Measurements from ENCODE around the gene EML6. TPM values are rescaled to one million over a fixed set of nuclear protein-coding genes. Genes with fewer than 3 reads are reported as not detected.

The EML6 gene
- total RNA-seq, 1 donor from 2014 or later, result 10.4 TPM

DNA sequence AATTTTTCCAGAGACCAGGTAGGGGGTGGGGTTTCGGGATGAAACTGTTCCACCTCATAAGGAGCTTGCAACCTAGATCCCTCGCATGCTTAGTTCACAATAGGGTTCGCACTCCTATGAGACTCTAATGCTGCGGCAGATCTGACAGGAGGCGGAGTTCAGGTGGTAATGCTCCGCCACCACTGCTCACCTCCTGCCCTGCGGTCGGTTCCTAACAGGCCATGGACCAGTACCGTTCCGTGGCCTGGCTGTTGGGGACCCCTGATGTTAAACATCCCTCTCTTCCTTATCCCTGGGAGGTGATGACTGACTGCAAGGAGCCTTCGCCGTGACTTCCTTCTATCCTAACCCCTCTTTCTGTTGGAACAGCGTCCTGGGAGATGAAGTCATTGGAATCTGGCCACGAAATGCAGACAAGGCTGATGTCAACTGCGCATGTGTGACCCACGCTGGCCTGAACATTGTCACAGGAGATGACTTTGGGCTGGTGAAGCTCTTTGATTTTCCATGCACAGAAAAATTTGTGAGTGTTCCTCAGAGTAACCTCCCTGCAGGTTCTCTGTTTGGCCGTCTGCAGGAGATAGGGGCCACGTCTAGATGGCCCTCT lies 244.4 kb downstream of the EML6 start:
- no peaks in the 10 kb centered on the region for H3K27me3 ChIP-seq (ENCODE audit: control insufficient read depth in 3 of 3, insufficient read depth in 3 of 3, low read length in 3 of 3)
- H3K27ac ChIP-seq (ENCODE audit: low read depth, low read length), result peak overlapping the region; percentile 88
- H3K9ac ChIP-seq (ENCODE audit: low read depth in 1 of 3, low read length in 3 of 3), result peak overlapping the region in 1 of 3 donors; percentile 47
- H3K4me3 ChIP-seq (ENCODE audit: low read length in 3 of 3), result peak overlapping the region; percentile 2 to 10 (median 8)
- peaks cover 8 to 15% (median 9%) of the 10 kb centered on the region in 3 donors for H3K36me3 ChIP-seq (ENCODE audit: control insufficient read depth in 3 of 3, insufficient read depth in 3 of 3, low read length in 3 of 3)
- H3K4me1 ChIP-seq (ENCODE audit: control insufficient read depth in 3 of 3, insufficient read depth in 3 of 3, low read length in 3 of 3), result peaks cover 47 to 74% (median 72%) of the 10 kb centered on the region in 3 donors
- H3K9me3 ChIP-seq (ENCODE audit: control insufficient read depth in 3 of 3, low read length in 3 of 3), result no peaks in the 10 kb centered on the region

DNA sequence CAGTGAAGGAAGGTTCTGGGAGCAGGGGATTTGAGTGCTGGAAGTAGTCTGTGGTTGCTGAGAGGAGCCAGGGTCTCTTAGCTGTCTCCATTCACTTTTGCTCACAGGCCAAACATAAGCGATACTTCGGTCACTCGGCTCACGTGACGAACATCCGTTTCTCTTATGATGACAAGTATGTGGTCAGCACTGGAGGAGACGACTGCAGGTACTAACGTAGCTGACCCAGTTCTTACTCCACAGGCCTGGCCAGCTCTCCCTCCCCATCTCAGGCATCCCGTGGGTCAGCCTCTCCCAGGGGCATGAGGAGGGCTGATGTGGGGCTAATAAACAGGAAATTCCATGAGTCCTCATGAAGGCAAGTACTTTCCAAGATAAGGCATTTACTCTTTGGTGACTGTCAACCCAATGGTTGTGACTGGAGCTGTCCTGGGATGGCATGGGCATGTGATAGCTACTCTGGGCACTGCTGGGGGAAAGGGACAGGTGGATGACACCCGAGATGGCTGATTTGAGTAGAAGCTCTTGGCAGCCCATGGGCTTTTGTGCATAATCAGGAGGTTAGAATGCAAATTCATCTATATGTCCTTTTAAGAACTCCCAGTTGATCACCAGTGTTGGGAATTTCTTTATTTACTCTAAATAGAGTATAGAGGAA lies 245.2 kb downstream of the EML6 start:
- peaks cover 9 to 15% (median 10%) of the 10 kb centered on the region in 3 donors for H3K36me3 ChIP-seq (ENCODE audit: control insufficient read depth in 3 of 3, insufficient read depth in 3 of 3, low read length in 3 of 3)
- H3K27me3 ChIP-seq (ENCODE audit: control insufficient read depth in 3 of 3, insufficient read depth in 3 of 3, low read length in 3 of 3), result no peaks in the 10 kb centered on the region
- H3K4me1 ChIP-seq (ENCODE audit: control insufficient read depth in 3 of 3, insufficient read depth in 3 of 3, low read length in 3 of 3), result peaks cover 53 to 78% (median 76%) of the 10 kb centered on the region in 3 donors
- H3K9me3 ChIP-seq (ENCODE audit: control insufficient read depth in 3 of 3, low read length in 3 of 3), result no peaks in the 10 kb centered on the region
- peak overlapping the region; percentile 88 for H3K27ac ChIP-seq (ENCODE audit: low read depth, low read length)
- peak overlapping the region; percentile 25 to 47 (median 44) for H3K9ac ChIP-seq (ENCODE audit: low read depth in 1 of 3, low read length in 3 of 3)
- peak overlapping the region; percentile 2 to 54 (median 10) for H3K4me3 ChIP-seq (ENCODE audit: low read length in 3 of 3)

DNA sequence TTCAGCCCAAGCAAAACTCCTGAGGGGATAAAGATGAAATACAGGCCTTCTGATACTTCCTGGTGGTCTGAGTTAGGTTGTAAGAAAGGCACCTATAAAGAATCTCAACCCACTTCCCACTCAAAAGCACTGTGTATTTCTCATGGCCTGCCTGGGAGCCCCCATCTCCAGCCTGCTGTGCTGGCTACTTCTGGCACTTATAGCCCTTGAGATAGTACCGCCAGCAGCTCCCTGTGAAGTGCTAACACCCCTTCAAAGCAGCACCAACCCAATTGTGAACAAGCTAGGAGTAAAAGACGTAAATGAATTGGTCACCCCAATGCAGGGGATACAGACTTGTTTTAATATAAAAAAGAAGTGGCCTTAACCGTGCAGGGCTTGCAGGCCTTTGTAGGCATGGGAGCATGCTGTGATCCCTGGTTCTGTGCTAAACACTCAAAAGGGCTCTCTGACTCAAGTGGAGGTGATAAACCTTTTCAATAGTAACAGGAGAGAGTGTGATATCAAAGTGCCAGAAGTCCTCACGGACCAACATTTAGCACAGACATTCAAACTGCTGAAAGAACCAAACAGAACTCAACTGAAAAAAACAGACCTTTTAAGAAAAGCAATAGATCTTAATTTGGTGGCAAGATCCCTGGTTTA lies 246.0 kb downstream of the EML6 start:
- H3K27ac ChIP-seq (ENCODE audit: low read depth, low read length), result peak overlapping the region; percentile 88
- no peak overlapping the region for H3K4me3 ChIP-seq (ENCODE audit: low read length in 3 of 3)
- peaks cover 9 to 15% (median 10%) of the 10 kb centered on the region in 3 donors for H3K36me3 ChIP-seq (ENCODE audit: control insufficient read depth in 3 of 3, insufficient read depth in 3 of 3, low read length in 3 of 3)
- no peaks in the 10 kb centered on the region for H3K9me3 ChIP-seq (ENCODE audit: control insufficient read depth in 3 of 3, low read length in 3 of 3)
- no peaks in the 10 kb centered on the region for H3K27me3 ChIP-seq (ENCODE audit: control insufficient read depth in 3 of 3, insufficient read depth in 3 of 3, low read length in 3 of 3)
- peaks cover 55 to 83% (median 81%) of the 10 kb centered on the region in 3 donors for H3K4me1 ChIP-seq (ENCODE audit: control insufficient read depth in 3 of 3, insufficient read depth in 3 of 3, low read length in 3 of 3)
- peak overlapping the region; percentile 4 to 14 (median 4) for H3K9ac ChIP-seq (ENCODE audit: low read depth in 1 of 3, low read length in 3 of 3)

DNA sequence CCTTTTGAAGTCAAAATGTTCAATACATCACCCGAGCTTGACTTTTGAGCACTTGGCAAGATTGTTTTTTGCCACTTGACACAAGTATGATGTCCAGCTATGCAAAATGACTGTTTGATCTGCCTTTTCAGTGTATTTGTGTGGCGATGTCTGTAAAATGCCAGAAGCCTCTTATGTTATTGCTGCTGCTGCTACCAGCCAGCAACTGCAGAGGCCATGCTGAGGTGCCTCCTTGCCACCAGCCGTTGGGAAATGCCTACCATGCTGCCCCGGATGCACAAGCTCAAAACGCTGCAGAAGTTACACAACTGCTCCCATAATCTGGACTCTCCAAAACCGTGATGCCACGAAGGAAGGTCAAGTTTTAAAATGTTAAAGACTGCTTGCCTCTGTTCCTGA lies 246.5 kb downstream of the EML6 start:
- H3K4me1 ChIP-seq (ENCODE audit: control insufficient read depth in 3 of 3, insufficient read depth in 3 of 3, low read length in 3 of 3), result peaks cover 58 to 87% (median 87%) of the 10 kb centered on the region in 3 donors
- peak overlapping the region; percentile 4 to 14 (median 4) for H3K9ac ChIP-seq (ENCODE audit: low read depth in 1 of 3, low read length in 3 of 3)
- H3K4me3 ChIP-seq (ENCODE audit: low read length in 3 of 3), result no peak overlapping the region
- H3K9me3 ChIP-seq (ENCODE audit: control insufficient read depth in 3 of 3, low read length in 3 of 3), result no peaks in the 10 kb centered on the region
- peaks cover 9 to 15% (median 10%) of the 10 kb centered on the region in 3 donors for H3K36me3 ChIP-seq (ENCODE audit: control insufficient read depth in 3 of 3, insufficient read depth in 3 of 3, low read length in 3 of 3)
- peak overlapping the region; percentile 88 for H3K27ac ChIP-seq (ENCODE audit: low read depth, low read length)
- H3K27me3 ChIP-seq (ENCODE audit: control insufficient read depth in 3 of 3, insufficient read depth in 3 of 3, low read length in 3 of 3), result no peaks in the 10 kb centered on the region

GRCh38 chr2:54975175-54975574 lies 251.7 kb downstream of the EML6 start:
- Histone ChIP-seq H3K9ac (ENCODE audit: low read depth in 1 of 3, low read length in 3 of 3) (peak overlapping the region; percentile 41 to 73 (median 47)), H3K27ac (ENCODE audit: low read depth, low read length) (peak overlapping the region; percentile 98), H3K4me3 (ENCODE audit: low read length in 3 of 3) (peak overlapping the region; percentile 38 to 59 (median 54)), H3K4me1 (ENCODE audit: control insufficient read depth in 3 of 3, insufficient read depth in 3 of 3, low read length in 3 of 3) (peaks cover 61 to 67% (median 63%) of the 10 kb centered on the region in 3 donors), H3K27me3 (ENCODE audit: control insufficient read depth in 3 of 3, insufficient read depth in 3 of 3, low read length in 3 of 3) (no peaks in the 10 kb centered on the region), H3K9me3 (ENCODE audit: control insufficient read depth in 3 of 3, low read length in 3 of 3) (no peaks in the 10 kb centered on the region), H3K36me3 (ENCODE audit: control insufficient read depth in 3 of 3, insufficient read depth in 3 of 3, low read length in 3 of 3) (peaks cover 7 to 9% (median 9%) of the 10 kb centered on the region in 3 donors)

- no peaks in the 10 kb centered on the region for H3K9me3 ChIP-seq (ENCODE audit: control insufficient read depth in 3 of 3, low read length in 3 of 3)
- H3K27me3 ChIP-seq (ENCODE audit: control insufficient read depth in 3 of 3, insufficient read depth in 3 of 3, low read length in 3 of 3), result no peaks in the 10 kb centered on the region
- peaks cover 57 to 67% (median 65%) of the 10 kb centered on the region in 3 donors for H3K4me1 ChIP-seq (ENCODE audit: control insufficient read depth in 3 of 3, insufficient read depth in 3 of 3, low read length in 3 of 3)
- H3K4me3 ChIP-seq (ENCODE audit: low read length in 3 of 3), result peak overlapping the region; percentile 38 to 59 (median 54)
- H3K27ac ChIP-seq (ENCODE audit: low read depth, low read length), result peak overlapping the region; percentile 98
- H3K9ac ChIP-seq (ENCODE audit: low read depth in 1 of 3, low read length in 3 of 3), result peak overlapping the region; percentile 41 to 73 (median 52)
- peaks cover 5 to 9% (median 6%) of the 10 kb centered on the region in 3 donors for H3K36me3 ChIP-seq (ENCODE audit: control insufficient read depth in 3 of 3, insufficient read depth in 3 of 3, low read length in 3 of 3)
These were observed 252.4 kb downstream of the EML6 start for GRCh38 chr2:54975598-54976492.

DNA sequence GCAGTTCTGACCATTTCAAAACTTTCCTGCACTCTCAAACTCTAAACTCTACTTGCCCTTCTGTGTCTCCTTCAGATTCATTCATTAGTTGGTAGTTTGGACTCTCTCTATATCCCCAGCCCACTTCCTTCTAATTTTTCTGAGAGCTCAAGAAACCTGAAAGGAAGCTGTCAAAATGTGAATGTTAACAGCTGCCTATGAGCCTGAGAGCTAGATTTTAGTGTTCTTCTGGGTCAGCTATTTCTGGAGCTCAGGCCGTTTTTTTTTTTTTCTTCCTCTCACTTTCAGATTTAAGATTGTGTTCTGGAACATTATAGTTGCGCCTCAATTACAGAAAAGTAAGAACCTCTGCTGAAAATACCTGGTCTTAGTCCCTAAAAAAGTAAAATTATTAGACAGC lies 253.7 kb downstream of the EML6 start:
- Histone ChIP-seq H3K9me3 (ENCODE audit: control insufficient read depth in 3 of 3, low read length in 3 of 3) (no peaks in the 10 kb centered on the region), H3K27me3 (ENCODE audit: control insufficient read depth in 3 of 3, insufficient read depth in 3 of 3, low read length in 3 of 3) (no peaks in the 10 kb centered on the region), H3K4me3 (ENCODE audit: low read length in 3 of 3) (peak overlapping the region in 2 of 3 donors; percentile 12 to 15), H3K36me3 (ENCODE audit: control insufficient read depth in 3 of 3, insufficient read depth in 3 of 3, low read length in 3 of 3) (peaks cover 2% of the 10 kb centered on the region in 3 donors), H3K9ac (ENCODE audit: low read depth in 1 of 3, low read length in 3 of 3) (peak overlapping the region; percentile 41 to 71 (median 63)), H3K4me1 (ENCODE audit: control insufficient read depth in 3 of 3, insufficient read depth in 3 of 3, low read length in 3 of 3) (peaks cover 48 to 75% (median 57%) of the 10 kb centered on the region in 3 donors), H3K27ac (ENCODE audit: low read depth, low read length) (peak overlapping the region; percentile 98)

DNA sequence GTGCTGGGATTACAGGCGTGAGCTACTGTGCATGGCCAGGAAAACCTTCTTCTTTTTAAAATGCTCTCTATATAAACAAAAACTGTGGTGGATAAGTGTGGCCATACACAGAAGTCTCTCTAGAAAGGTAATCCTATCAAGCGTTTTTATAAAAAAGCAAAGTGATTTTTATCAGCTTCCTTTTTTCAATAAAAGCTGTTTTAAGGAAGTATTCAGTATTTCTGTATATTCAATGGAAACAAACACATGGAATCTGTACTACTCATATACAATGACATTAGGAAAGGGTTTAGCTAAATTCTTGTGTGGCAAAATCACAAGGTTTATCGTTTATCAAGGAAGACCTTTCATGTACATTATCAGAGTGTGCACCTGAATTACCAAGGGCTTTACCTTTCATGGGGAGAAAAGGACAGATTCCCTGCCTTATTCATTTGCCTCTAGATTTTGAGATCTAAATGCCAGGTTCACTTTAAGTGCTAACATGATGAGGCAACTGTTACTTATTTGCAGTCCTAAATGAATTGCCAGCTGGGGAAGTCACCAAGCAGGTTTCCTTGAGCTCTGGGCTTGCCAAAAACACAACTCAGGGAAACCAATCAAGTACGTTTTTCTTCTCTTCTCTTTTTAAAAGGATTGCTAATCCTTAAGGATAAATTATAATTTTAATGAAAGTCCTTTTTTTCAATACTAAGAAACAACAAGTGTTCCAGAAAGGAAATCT lies 256.0 kb downstream of the EML6 start:
- peaks cover 0 to 9% (median 0%) of the 10 kb centered on the region in 3 donors for H3K36me3 ChIP-seq (ENCODE audit: control insufficient read depth in 3 of 3, insufficient read depth in 3 of 3, low read length in 3 of 3)
- H3K27me3 ChIP-seq (ENCODE audit: control insufficient read depth in 3 of 3, insufficient read depth in 3 of 3, low read length in 3 of 3), result no peaks in the 10 kb centered on the region
- H3K9ac ChIP-seq (ENCODE audit: low read depth in 1 of 3, low read length in 3 of 3), result peak overlapping the region in 2 of 3 donors; percentile 68
- no peak overlapping the region for H3K4me3 ChIP-seq (ENCODE audit: low read length in 3 of 3)
- peaks cover 37 to 75% (median 47%) of the 10 kb centered on the region in 3 donors for H3K4me1 ChIP-seq (ENCODE audit: control insufficient read depth in 3 of 3, insufficient read depth in 3 of 3, low read length in 3 of 3)
- H3K27ac ChIP-seq (ENCODE audit: low read depth, low read length), result peak overlapping the region; percentile 98
- H3K9me3 ChIP-seq (ENCODE audit: control insufficient read depth in 3 of 3, low read length in 3 of 3), result no peaks in the 10 kb centered on the region

DNA sequence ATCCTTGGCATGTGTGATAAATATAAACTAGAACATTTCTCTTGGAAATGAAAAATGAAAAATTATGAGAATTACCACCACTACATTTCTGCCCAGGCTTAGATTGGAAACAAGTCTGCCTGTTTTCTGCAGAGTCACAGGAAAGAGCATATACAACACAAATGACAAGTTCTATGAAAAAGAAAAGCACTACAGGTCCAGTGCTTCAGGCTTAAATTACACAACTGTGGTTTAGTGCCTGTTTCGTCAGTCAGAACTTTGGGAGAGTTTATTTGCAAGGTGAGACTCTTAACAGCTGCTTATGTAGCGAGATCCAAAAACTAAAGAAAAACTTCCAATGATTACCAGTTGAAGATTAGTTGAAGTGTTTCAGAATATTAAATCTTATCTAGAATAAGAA lies 257.9 kb downstream of the EML6 start:
- H3K9ac ChIP-seq (ENCODE audit: low read depth in 1 of 3, low read length in 3 of 3), result peak overlapping the region; percentile 35 to 74 (median 68)
- H3K9me3 ChIP-seq (ENCODE audit: control insufficient read depth in 3 of 3, low read length in 3 of 3), result no peaks in the 10 kb centered on the region
- no peaks in the 10 kb centered on the region for H3K27me3 ChIP-seq (ENCODE audit: control insufficient read depth in 3 of 3, insufficient read depth in 3 of 3, low read length in 3 of 3)
- H3K36me3 ChIP-seq (ENCODE audit: control insufficient read depth in 3 of 3, insufficient read depth in 3 of 3, low read length in 3 of 3), result peaks cover 3 to 10% (median 6%) of the 10 kb centered on the region in 3 donors
- H3K27ac ChIP-seq (ENCODE audit: low read depth, low read length), result peak overlapping the region; percentile 98
- H3K4me1 ChIP-seq (ENCODE audit: control insufficient read depth in 3 of 3, insufficient read depth in 3 of 3, low read length in 3 of 3), result peaks cover 42 to 69% (median 44%) of the 10 kb centered on the region in 3 donors
- H3K4me3 ChIP-seq (ENCODE audit: low read length in 3 of 3), result peak overlapping the region; percentile 0 to 48 (median 16)
